Hypothalamus (tissue), 51 donors: Measurements from ENCODE around the gene PIWIL4.
A peak's percentile ranks its signal among the peaks of the same experiment; 100 is the strongest.
"Not testable (repeated sequence)": the region's sequence is repeated elsewhere in the genome, so short reads cannot be mapped to it uniquely, and the experiment has no call there.

Experiments
- DNase-seq, 51 donors: peaks; one replicate each; lab custom pipeline; 2025; lab: John Stamatoyannopoulos, UW

Gene PIWIL4

GRCh38 chr11:94583213-94583865 is 16.2 kb downstream of the PIWIL4 start:
- DNase-seq, result peak in 1 of 51 donors; percentile 9

- DNase-seq, result no peak
Measured at GRCh38 chr11:94583866-94584500, 16.8 kb downstream of the PIWIL4 start.

- DNase-seq, result no peak
Measured at GRCh38 chr11:94584978-94585377, 17.8 kb downstream of the PIWIL4 start.

- no peak for DNase-seq
Measured at GRCh38 chr11:94585399-94585798, 18.2 kb downstream of the PIWIL4 start.

- peak in 8 of 51 donors; percentile 1 to 38 (median 14) for DNase-seq
Measured at GRCh38 chr11:94586546-94586945, 19.4 kb downstream of the PIWIL4 start.

GRCh38 chr11:94586978-94587377 is 19.8 kb downstream of the PIWIL4 start:
- no peak for DNase-seq

- no peak for DNase-seq
Measured at GRCh38 chr11:94588366-94588942, 21.3 kb downstream of the PIWIL4 start.

GRCh38 chr11:94590352-94591041 is 23.3 kb downstream of the PIWIL4 start:
- DNase-seq, result no peak

GRCh38 chr11:94593030-94593429 is 25.9 kb downstream of the PIWIL4 start:
- no peak for DNase-seq

GRCh38 chr11:94595076-94595475 is 27.9 kb downstream of the PIWIL4 start:
- no peak for DNase-seq

- no peak for DNase-seq
Measured at GRCh38 chr11:94597896-94598295, 30.7 kb downstream of the PIWIL4 start.

- DNase-seq, result no peak
Measured at GRCh38 chr11:94599510-94599909, 32.3 kb downstream of the PIWIL4 start.

- peak in 26 of 51 donors; percentile 3 to 82 (median 44) for DNase-seq
Measured at GRCh38 chr11:94602430-94603372, 35.5 kb downstream of the PIWIL4 start.

GRCh38 chr11:94603587-94603986 is 36.4 kb downstream of the PIWIL4 start:
- no peak for DNase-seq

- no peak for DNase-seq
Measured at GRCh38 chr11:94604482-94604881, 37.3 kb downstream of the PIWIL4 start.

- DNase-seq, result no peak
Measured at GRCh38 chr11:94613120-94613519, 46.0 kb downstream of the PIWIL4 start.

GRCh38 chr11:94623120-94623735 is 56.1 kb downstream of the PIWIL4 start:
- DNase-seq, result peak in 19 of 51 donors; percentile 2 to 65 (median 19)

- DNase-seq, result not testable (repeated sequence)
Measured at GRCh38 chr11:94625422-94625821, 58.3 kb downstream of the PIWIL4 start.

GRCh38 chr11:94627003-94627560 is 59.9 kb downstream of the PIWIL4 start:
- DNase-seq, result not testable (repeated sequence)
